DND-41 (cell line): Measurements from ENCODE around the gene ITGA2.

Source experiments
- CTCF ChIP-seq: IDR thresholded peaks from 2 replicates; pipeline ENCODE4 v1.5.1; 2012; ENCODE audit warnings: borderline replicate concordance, low read length, moderate library complexity, mild to moderate bottlenecking; ENCODE audit not compliant: poor library complexity, severe bottlenecking; ENCODE audit errors: extremely low read depth
- EZH2 ChIP-seq: IDR thresholded peaks from 3 replicates; pipeline ENCODE4 v1.6.1; 2012; ENCODE audit warnings: borderline replicate concordance, low read depth, mild to moderate bottlenecking, moderate library complexity, low read length, inconsistent platforms; ENCODE audit not compliant: severe bottlenecking

DNA sequence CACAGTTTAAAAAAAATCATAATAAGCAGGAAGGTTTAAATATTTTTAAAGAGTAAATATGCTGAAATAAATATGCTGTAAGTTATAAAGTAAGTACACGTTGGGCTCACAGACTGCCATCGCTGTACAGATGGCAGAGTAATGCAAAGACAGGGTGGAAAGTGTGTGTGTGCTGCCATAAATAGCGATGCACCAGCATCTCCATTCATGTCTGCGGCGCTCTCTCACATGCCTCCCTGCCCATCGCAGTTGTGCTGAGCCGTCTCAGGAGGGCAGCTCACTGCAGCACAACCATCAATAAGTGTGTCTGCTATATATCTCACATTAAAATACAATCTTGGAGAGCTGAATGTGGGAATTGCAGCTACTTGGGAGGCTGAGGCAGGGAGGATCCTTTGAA, 106.1 kb downstream of the ITGA2 start:
- TF ChIP-seq CTCF, result no peak
- TF ChIP-seq EZH2, result no peak
